A549 treated with dexamethasone at 1 μM for 4 hours (cell line): ENCODE results near the gene TSPY3. TPM values are rescaled to one million over a fixed set of nuclear protein-coding genes. Genes with fewer than 3 reads are reported as not detected.

ENCODE experiments used
- total RNA-seq: library from RNA; stranded (reverse); fragments of 200-300 nt; extraction: Qiagen RNA extraction; gene quantifications from 5 replicates; pipeline ENCODE4 v1.2.3, GENCODE V29; 2022

The TSPY3 gene, protein sequence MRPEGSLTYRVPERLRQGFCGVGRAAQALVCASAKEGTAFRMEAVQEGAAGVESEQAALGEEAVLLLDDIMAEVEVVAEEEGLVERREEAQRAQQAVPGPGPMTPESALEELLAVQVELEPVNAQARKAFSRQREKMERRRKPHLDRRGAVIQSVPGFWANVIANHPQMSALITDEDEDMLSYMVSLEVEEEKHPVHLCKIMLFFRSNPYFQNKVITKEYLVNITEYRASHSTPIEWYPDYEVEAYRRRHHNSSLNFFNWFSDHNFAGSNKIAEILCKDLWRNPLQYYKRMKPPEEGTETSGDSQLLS
- total RNA-seq, result not detected in 5 replicates

DNA sequence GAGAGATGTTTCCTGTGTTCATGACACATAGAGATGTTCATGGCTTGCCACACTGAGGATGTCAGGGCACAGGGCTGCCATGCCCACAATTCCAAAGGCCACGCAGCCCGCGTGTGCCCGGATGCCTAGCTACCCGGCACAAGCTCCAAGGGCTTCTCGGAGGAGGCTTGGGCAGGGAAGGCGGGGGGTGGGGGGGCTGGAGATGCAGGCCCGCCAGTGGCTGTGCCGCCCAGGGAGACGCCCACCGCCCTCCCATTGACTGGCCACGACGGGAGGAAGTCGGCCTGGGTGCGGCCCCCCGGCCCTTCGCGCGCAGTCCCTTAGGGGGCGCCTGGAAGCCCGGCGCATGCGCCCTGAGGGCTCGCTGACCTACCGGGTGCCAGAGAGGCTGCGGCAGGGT, at the start of gene TSPY3:
TSS of gene TSPY3 (plus strand) at position 301 of the 400 bp plus-strand sequence. CDS start at position 347, 46 bp downstream.

DNA sequence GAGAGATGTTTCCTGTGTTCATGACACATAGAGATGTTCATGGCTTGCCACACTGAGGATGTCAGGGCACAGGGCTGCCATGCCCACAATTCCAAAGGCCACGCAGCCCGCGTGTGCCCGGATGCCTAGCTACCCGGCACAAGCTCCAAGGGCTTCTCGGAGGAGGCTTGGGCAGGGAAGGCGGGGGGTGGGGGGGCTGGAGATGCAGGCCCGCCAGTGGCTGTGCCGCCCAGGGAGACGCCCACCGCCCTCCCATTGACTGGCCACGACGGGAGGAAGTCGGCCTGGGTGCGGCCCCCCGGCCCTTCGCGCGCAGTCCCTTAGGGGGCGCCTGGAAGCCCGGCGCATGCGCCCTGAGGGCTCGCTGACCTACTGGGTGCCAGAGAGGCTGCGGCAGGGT, 40.7 kb upstream of the TSPY3 start, which contains the start of gene TSPY8:
TSS of gene TSPY8 (plus strand) at position 301 of the 400 bp plus-strand sequence. CDS start at position 347, 46 bp downstream.

Other genes with a start within 250 kb of the TSPY3 start
- gene TSPY4, start 61.0 kb upstream of the TSPY3 start, total RNA-seq, result not detected in 5 replicates
- gene TSPY8, start 40.6 kb upstream of the TSPY3 start, total RNA-seq, result not detected in 5 replicates
- not detected in 5 replicates for gene TSPY1, start 68.5 kb downstream of the TSPY3 start, total RNA-seq
- gene TSPY9, start 88.8 kb downstream of the TSPY3 start, total RNA-seq, result not detected in 5 replicates
- gene TSPY10, start 129.5 kb downstream of the TSPY3 start, total RNA-seq, result not detected in 5 replicates